ENCODE results near the gene PRKCB.

The PRKCB gene

GRCh38 chr16:23836404-23837311, 875 bp downstream of the PRKCB start:
- no peak for DNase-seq

GRCh38 chr16:23837553-23838308, 1.9 kb downstream of the PRKCB start:
- DNase-seq, result no peak

DNA sequence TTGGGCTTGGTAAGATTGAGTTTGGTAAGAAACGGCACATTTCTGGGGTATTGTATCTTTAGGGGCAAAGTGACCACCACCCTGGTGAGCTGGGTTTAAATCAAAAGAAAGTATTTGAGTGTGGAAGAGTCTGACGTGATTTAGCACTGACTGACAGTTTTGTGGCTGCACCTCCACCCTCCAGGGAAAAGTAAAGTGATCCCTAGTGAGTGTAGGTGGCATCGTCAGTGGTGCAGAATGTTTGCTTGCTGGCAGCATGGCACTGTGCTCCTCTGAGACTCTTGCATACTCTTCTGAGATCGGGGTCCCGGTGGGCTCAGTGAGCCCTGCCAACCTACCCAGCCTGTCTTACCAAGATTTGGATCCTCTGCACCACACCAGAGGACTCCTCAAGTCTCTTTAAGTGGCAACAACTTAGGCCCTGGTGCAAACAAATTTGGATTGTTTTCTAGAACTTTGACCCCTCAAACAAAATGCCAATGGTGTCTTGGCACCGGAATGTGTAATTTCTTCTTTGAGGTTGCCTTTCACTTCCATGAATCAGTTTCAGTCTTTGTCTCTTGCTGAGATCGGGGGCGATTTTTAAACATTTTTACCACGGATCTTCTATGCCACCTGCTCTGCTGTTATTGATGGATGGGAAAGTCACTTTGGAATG, 2.8 kb downstream of the PRKCB start:
- DNase-seq, result no peak

DNA sequence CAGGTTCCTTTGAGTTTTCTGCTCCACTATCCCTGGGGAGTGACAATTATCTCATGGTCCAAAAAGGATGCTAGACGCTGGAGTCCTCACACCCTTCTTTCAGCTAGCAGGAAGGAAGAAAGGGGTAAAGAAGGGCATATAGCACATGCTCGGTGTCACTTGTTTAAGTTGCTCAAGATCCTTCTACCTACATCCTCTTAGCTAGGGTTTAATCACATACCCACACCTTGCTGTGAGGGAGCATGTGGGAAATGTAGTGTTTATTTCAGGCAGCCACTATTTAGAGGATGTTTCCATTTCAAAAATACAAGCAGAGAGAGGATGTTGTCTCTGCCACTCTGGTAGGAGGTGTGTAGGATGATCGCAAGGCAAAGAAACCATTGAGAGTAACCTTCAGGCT, 4.5 kb downstream of the PRKCB start:
- no peak for DNase-seq

- no peak for DNase-seq
Observed at GRCh38 chr16:23842137-23842600, 6.4 kb downstream of the PRKCB start.

- DNase-seq, result no peak
Observed at GRCh38 chr16:23843143-23843542, 7.4 kb downstream of the PRKCB start.

GRCh38 chr16:23847251-23847650, 11.5 kb downstream of the PRKCB start:
- no peak for DNase-seq

DNA sequence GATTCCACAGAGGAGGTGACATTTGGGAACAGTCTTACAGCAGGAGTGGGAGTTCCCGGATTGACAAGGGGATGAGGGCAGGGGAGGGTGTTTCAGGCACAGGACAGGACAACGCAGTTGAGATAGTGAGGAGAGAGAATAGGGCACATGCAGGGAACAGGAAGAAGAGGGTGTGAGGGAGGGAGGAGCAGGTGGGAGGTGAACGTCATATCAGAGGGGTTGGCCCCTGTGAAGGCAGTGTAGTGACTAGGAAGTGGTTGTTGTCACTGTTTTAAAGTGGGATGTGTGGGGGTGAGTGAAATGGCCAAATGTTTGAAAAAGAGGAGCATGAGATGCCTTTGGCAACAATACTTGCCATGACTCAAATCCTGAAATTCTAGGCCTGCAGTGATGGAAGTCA, 12.2 kb downstream of the PRKCB start:
- no peak for DNase-seq

GRCh38 chr16:23848958-23849357, 13.2 kb downstream of the PRKCB start:
- no peak for DNase-seq

GRCh38 chr16:23852794-23853562, 17.2 kb downstream of the PRKCB start:
- DNase-seq, result no peak

GRCh38 chr16:23855010-23855409, 19.2 kb downstream of the PRKCB start:
- DNase-seq, result no peak

DNA sequence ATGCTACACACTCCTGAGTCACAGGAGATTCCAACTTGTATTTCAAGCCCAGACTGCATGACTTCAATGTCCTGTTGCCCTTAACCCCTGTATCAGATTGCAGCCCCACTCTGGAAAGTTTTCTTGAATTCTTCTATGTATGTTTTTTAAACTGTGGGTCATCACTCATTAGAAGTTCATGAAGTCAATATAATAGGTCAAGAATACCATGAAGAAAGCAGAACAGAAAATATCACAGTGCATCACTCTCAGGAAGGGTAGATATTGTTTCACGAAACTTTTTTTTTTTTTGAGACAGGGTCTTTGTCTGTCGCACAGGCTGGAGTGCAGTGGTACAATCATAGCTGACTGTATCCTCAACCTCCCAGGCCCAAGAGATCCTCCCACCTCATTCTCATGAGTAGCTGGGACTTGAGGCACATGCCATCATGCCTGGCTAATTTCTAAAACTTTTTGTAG, 20.5 kb downstream of the PRKCB start:
- no peak for DNase-seq

DNA sequence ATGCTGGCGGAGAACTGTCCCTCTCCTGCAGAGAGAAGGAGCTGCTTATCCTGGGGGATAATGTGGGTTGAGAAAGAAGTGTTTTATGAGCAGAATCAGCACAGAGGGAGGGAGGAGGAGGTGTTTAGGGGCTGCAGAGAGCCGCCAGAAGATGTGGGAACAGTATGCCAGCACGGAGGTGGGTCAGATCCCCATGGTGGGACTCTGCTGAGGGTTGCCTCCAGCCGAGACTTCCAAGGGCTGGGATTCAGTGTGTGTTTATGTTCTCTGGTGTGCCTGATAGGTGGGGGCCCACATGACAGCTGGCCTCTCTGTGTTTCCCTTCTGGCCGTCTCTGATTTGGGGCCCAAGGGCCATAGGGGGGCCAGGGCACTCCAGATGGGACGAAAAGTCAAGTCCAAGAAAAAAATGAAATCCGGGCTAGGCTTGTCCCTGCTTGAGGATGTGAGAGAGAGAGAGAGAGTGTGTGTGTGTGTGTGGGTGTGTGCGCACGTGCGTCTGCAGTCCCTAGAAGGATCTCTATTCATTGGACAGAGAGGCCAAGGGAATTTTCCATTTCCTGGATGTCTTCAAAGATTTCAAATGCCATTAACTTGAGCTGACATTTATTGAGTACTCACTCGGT, 21.6 kb downstream of the PRKCB start:
- no peak for DNase-seq

- no peak for DNase-seq
Observed at GRCh38 chr16:23857881-23858269, 22.1 kb downstream of the PRKCB start.

GRCh38 chr16:23858542-23858941, 22.8 kb downstream of the PRKCB start:
- DNase-seq, result peak; percentile 47

- no peak for DNase-seq
Observed at GRCh38 chr16:23859713-23860269, 24.0 kb downstream of the PRKCB start.

DNA sequence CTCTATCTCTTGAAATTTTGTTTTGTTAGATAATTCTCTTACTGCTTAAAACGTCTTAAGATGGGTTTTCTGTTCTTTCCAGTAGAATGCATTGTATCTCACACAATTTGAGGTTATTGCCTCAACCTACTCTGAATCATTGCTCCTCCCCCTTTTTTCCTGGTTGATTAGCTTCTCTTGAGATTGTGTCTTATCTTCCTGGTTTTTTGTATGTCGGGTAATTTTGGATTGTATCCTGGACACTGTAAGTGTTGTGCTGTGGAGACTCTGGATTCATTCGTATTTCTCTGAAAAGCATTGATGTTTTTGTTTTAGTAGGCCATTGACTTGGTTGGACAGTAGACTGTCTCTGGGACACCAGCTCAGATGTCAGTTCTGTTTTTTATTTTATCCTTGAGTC, 26.1 kb downstream of the PRKCB start:
- no peak for DNase-seq

DNA sequence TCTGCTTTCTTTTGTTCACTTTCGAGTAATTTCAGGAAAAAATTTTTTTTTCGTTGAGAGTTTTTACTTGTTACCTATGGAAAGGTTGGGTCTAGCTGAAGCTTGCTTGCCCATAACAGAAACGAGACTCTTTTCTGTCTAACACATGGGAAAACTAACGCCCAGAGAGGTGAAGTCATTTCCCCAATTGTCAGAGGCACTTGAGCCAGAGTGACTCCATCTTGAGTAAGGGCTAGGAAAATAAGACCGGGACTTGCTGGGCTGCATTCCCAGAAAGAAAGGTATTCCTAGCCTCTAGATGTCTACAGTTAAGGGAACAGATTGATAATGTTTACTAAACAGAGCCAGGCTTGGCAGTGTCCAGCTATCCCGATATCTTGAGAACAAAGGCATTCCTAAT, 26.8 kb downstream of the PRKCB start:
- no peak for DNase-seq

GRCh38 chr16:23863511-23864422, 28.0 kb downstream of the PRKCB start:
- no peak for DNase-seq

DNA sequence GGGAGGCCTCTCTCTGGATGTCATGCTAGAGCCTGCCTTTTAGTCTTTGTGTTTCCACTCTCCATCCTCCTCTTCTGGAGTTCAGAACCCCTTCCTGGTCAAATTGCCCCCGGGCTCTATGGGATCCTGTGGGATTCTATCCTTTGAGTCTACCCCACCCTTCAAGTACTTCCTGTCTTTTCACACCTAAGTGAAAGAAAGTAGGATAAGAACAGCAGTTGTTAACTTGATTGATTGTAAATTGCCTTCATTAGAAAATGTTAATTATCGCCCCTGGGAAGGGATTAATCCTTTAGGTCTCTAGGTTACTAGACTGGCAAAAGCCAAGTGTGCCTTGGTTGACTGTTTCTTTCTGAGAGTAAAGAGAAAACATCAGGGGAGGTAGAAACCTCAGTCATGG, 30.1 kb downstream of the PRKCB start:
- DNase-seq, result no peak

DNA sequence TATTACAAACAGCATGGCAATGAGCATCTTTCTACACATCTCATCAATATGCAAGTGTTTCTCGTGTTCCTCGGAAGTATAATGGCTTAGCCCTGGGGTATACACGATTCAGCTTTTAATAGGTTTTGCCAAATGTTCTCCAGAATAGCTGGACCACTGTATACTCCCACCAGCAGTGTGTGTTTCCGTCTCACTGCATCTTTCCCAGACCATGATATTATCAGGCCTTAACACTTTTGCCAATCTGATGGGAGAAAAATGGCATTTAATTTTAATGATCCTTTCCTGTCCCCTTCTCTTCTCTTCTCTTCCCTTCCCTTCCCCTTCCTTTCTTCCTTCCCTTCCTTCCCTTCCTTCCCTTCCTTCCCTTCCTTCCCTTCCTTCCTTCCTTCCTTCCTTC, 30.8 kb downstream of the PRKCB start:
- DNase-seq, result no peak
